Measurements from ENCODE around the gene HOXA10.

- TF ChIP-seq CTCF (IDR thresholded peaks at IDR 0.05; ENCODE audit: insufficient read depth, low read length) (no peak), POLR2AphosphoS5 (IDR thresholded peaks at IDR 0.05; ENCODE audit: low read depth) (no peak), REST (IDR thresholded peaks at IDR 0.05; ENCODE audit: insufficient replicate concordance, low read depth) (no peak)
Measured at GRCh38 chr7:27126596-27127327, 47.4 kb downstream of the HOXA10 start.
